RWPE2 (cell line): ENCODE measurements around the gene TRIM15.

Source experiments
- ATAC-seq: fragments of 200-7000 bp; cut with Tn5 transposase; 3 replicates; pipeline ENCODE4 v1.9.1; 2021; ENCODE audit warnings: low read depth
- DNase-seq: peaks from one replicate; pipeline ENCODE4 v3.0.0-alpha.2; 2020; ENCODE audit warnings: low spot score
- H3K27ac ChIP-seq: fragments of 450-650 bp; 2 replicates; pipeline ENCODE4 v1.5.1; 2017; ENCODE audit warnings: mild to moderate bottlenecking; ENCODE audit not compliant: poor library complexity, severe bottlenecking
- H3K27me3 ChIP-seq: fragments of 250-450 bp; sonication (Bioruptor Pico); 2 replicates; pipeline ENCODE4 v1.5.1; 2021; ENCODE audit warnings: mild to moderate bottlenecking, moderate library complexity; ENCODE audit not compliant: insufficient read depth, poor library complexity, severe bottlenecking
- H3K36me3 ChIP-seq: fragments of 250-450 bp; sonication (Bioruptor Pico); 2 replicates; pipeline ENCODE4 v1.5.1; 2020; ENCODE audit warnings: low read depth, mild to moderate bottlenecking, moderate library complexity
- H3K4me1 ChIP-seq: fragments of 250-450 bp; sonication (Bioruptor Pico); 2 replicates; pipeline ENCODE4 v1.5.1; 2021; ENCODE audit warnings: mild to moderate bottlenecking, moderate library complexity; ENCODE audit not compliant: insufficient read depth, poor library complexity, severe bottlenecking
- H3K4me3 ChIP-seq: fragments of 250-450 bp; sonication (Bioruptor Pico); 2 replicates; pipeline ENCODE4 v1.5.1; 2021; ENCODE audit warnings: mild to moderate bottlenecking, moderate library complexity; ENCODE audit not compliant: severe bottlenecking
- H3K9me3 ChIP-seq: fragments of 250-450 bp; sonication (Bioruptor Pico); 2 replicates; pipeline ENCODE4 v1.5.1; 2021; ENCODE audit warnings: mild to moderate bottlenecking, moderate library complexity; ENCODE audit not compliant: severe bottlenecking
- TF ChIP-seq, protein P1 (sequence below): fragments of 450-650 bp; IDR thresholded peaks from one replicate; pipeline ENCODE4 v1.5.1; 2017; ENCODE audit warnings: mild to moderate bottlenecking, moderate library complexity; ENCODE audit not compliant: poor library complexity, severe bottlenecking

Gene TRIM15

DNA sequence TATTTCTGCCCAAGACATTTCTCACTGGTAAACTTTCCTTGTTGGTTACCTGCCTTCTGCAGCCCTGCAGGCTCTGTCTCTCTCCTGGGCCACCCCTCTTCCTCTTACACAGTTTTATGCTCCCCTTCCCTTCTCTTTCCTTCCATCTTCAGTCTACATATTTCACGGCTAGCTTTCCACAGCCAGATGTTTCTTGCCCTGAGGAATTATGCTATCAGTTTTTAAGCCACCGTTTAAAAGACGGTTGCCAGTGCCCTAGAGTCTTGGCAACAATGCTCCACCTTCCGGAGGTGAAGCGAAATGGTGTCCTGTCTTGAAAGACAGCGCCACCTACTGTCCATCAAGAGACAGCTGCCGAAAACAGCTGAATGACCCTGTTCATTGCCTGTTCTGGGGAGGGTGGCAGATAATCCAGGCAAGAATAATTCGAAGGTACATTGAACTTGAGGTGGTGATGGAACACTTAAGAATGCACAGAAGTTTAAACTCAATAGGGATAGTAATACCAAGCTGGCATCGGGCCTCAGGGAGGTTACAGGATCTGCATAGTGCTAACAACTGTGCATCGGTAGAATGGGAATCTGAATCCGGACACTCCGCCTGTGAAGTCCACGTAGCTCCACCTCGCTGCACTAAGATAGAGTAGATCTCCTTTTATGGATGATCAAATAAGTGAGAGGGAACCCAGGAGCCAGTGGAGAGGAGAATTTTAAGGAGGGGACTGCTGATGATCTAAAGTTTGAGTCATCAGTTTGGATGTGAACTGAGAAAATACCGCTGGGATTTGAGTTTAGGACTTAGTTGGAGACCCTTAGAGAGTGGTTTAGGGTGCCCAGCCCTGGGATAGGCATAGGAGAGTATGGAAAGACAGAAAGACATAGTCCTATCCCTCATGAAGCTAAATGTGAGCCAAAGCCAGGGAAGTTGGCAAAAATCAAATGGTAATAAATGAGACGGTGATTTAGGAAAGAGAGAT is 32.2 kb upstream of the TRIM15 start:
- DNase-seq: no peak
- no peak overlapping the region for H3K27ac ChIP-seq
- H3K27me3 ChIP-seq: no peaks in the 10 kb centered on the region
- no peaks in the 10 kb centered on the region for H3K9me3 ChIP-seq
- ATAC-seq: peak; percentile 89
- no peaks in the 10 kb centered on the region for H3K4me1 ChIP-seq
- TF ChIP-seq, protein P1, sequence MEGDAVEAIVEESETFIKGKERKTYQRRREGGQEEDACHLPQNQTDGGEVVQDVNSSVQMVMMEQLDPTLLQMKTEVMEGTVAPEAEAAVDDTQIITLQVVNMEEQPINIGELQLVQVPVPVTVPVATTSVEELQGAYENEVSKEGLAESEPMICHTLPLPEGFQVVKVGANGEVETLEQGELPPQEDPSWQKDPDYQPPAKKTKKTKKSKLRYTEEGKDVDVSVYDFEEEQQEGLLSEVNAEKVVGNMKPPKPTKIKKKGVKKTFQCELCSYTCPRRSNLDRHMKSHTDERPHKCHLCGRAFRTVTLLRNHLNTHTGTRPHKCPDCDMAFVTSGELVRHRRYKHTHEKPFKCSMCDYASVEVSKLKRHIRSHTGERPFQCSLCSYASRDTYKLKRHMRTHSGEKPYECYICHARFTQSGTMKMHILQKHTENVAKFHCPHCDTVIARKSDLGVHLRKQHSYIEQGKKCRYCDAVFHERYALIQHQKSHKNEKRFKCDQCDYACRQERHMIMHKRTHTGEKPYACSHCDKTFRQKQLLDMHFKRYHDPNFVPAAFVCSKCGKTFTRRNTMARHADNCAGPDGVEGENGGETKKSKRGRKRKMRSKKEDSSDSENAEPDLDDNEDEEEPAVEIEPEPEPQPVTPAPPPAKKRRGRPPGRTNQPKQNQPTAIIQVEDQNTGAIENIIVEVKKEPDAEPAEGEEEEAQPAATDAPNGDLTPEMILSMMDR: peak; percentile 98
- no peak overlapping the region for H3K4me3 ChIP-seq
- H3K36me3 ChIP-seq: no peaks in the 10 kb centered on the region

DNA sequence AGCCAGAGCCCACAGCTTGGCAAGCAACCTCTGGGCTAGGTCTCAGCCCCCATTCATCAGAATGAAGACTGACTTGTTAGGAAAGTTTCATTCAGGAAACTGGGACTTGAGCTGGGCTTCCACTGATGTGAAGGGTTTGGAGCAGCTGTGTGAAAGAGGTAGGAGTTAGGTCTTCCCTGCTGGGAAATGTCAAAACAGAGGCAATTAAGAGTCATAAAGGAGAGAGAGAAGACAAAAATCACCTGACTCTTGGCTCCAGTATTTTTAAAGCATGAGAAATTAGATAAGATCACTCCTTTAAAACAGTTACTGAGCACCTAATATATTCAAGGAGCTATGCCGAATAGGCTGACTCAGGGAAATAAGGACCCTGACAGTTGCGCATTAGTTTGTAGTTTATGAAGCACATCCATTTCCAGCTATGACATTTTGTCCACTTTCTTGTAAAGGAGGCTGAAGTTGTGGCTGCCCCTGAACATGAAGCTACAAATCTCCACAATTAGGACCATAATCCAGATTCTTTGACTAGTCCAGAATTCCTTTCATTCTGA is 31.3 kb upstream of the TRIM15 start:
- Histone ChIP-seq H3K4me1 (no peaks in the 10 kb centered on the region), H3K27ac (no peak overlapping the region), H3K9me3 (no peaks in the 10 kb centered on the region), H3K36me3 (no peaks in the 10 kb centered on the region), H3K4me3 (no peak overlapping the region), H3K27me3 (no peaks in the 10 kb centered on the region)
- TF ChIP-seq, protein P1: no peak
- ATAC-seq (no peak), DNase-seq (no peak)

DNA sequence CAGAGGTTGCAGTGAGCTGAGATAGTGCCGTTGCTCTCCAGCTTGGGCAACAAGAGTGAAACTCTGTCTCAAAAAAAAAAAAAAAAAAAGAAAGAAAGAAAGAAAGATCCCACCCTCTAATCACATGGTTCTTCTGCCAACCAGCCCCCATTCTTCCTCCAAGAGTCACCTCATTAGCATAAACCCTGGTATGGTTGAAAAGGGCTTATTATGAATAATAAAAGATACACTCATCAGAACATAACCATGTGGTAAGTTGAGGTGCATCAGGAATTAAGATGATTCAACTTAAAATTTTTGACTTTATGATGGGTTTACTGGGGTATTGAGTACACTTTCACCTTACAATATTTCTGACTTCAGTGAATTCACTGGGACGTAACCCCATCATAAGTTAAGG is 28.2 kb upstream of the TRIM15 start:
- TF ChIP-seq, protein P1: no peak
- no peak overlapping the region for H3K27ac ChIP-seq
- H3K4me1 ChIP-seq: no peaks in the 10 kb centered on the region
- no peak for ATAC-seq
- DNase-seq: no peak
- H3K9me3 ChIP-seq: no peaks in the 10 kb centered on the region
- H3K4me3 ChIP-seq: no peak overlapping the region
- no peaks in the 10 kb centered on the region for H3K27me3 ChIP-seq
- no peaks in the 10 kb centered on the region for H3K36me3 ChIP-seq

DNA sequence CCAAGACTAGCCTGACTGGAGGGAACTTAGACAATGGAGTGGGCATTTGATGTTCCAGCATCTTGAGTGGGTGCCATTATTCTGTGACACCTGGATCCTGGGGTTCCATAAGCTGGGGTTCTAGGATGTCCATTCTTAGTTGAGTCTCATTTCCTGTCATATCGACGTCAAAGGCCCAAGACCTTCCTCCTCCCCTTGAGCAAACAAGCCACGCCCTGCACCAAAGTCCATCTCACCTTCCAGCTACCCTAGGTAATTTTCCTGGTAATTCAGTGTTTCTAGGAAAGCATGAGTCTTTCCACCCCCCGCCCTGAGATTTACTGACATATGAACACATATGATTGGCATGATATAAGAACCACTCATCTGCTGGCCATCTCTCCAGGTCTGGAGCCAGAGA is 27.6 kb upstream of the TRIM15 start, which contains the start of gene TRIM40:
Gene TRIM40 (plus strand): TSS at position 384 of the 400 bp plus-strand sequence. CDS start 897 bp downstream, outside the sequence.
- no peaks in the 10 kb centered on the region for H3K27me3 ChIP-seq
- TF ChIP-seq, protein P1: no peak
- H3K4me1 ChIP-seq: no peaks in the 10 kb centered on the region
- no peak for DNase-seq
- no peaks in the 10 kb centered on the region for H3K9me3 ChIP-seq
- H3K27ac ChIP-seq: no peak within 1 kb of the TSS
- no peak within 1 kb of the TSS for H3K4me3 ChIP-seq
- H3K36me3 ChIP-seq: no peaks in the 10 kb centered on the region
- no peak for ATAC-seq
